A549 treated with GW870086 at 1 μM for 4 hours (cell line): ENCODE measurements around the gene SATL1. TPM values are rescaled to one million over a fixed set of nuclear protein-coding genes. Genes with fewer than 3 reads are reported as not detected.

ENCODE experiments used
- total RNA-seq: library from RNA; stranded (reverse); fragments of 200-300 nt; extraction: Qiagen RNA extraction; gene quantifications from 5 replicates; pipeline ENCODE4 v1.2.3, GENCODE V29; 2022; ENCODE audit warnings: low read depth

SATL1 gene, protein sequence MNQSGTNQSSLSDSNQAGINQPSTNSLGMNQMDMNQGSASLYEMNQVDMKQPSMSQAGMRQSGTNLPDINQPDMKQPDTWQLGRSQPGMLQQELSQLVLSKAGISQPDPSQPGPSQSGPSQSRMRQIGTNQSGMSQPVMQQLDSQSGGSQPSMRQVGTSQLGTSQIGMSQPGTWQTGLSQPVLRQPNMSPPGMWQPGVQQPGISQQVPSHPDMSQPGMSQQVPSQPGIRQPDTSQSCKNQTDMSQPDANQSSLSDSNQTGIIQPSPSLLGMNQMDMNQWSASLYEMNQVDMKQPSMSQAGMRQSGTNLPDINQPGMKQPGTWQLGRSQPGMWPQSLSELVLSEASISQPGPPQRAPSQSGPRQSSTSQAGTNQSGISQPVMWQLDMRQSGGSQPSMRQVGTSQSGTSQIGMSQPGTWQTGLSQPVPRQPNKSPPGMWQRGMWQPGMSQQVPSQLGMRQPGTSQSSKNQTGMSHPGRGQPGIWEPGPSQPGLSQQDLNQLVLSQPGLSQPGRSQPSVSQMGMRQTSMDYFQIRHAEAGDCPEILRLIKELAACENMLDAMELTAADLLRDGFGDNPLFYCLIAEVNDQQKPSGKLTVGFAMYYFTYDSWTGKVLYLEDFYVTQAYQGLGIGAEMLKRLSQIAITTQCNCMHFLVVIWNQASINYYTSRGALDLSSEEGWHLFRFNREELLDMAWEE
- total RNA-seq = not detected in 5 replicates

DNA sequence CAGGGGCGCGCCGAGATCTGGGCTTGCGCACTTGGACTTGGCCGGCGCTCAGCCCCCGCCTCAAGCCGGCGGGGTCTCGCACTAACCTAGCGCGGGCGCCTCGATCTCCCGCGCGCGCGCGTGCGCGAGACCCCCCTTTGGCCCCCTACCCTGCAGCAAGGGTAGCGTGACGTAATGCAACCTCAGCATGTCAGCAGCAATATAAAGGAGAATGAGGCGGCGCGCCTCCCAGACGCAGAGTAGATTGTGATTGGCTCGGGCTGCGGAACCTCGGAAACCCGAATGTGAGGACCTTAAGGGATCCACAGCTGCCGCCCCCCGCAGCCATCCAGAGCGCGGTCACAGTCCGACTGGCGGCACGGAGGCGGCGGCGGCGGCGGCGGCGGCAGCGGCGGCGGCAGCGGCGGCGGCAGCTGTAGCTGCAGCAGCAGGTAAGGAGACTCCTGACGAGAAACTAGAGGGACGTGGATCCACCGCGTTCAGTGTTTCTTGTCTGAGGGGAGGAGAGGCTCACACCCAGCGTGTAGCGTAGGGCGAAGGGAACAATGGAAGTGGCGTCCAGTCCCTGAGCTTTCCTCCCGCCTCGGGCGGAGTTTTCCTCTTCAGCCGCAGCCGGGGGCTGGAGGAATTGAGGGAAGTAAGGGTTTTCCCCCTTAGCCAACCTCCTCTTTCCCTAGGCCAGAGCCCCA lies at the start of gene SATL1, which contains the start of gene ZNF711:
TSS of gene SATL1 (minus strand) at position 19 of the 689 bp plus-strand sequence. CDS start 134,811 bp downstream, outside the sequence.
TSS of gene ZNF711 (plus strand) at position 231 of the 689 bp plus-strand sequence. CDS start 3,582 bp downstream, outside the sequence.

Other genes with a start within 250 kb of the SATL1 start
- gene APOOL, start 239.9 kb downstream of the SATL1 start, total RNA-seq = 6.8 to 9.8 TPM (median 7.9 TPM) in 5 replicates
- gene ZNF711, start 212 bp upstream of the SATL1 start, total RNA-seq = 0.53 to 1.0 TPM (median 0.80 TPM) in 5 replicates
- gene POF1B, start 135.9 kb upstream of the SATL1 start, total RNA-seq = 2.3 to 2.8 TPM (median 2.5 TPM) in 5 replicates